GM12878 (cell line): ENCODE measurements around the gene TCHP. TPM values are rescaled to one million over a fixed set of nuclear protein-coding genes. Genes with fewer than 3 reads are reported as not detected.

ENCODE experiments used
- ATAC-seq: fragments of 200-7000 bp; cut with Tn5 transposase; 3 replicates; pipeline ENCODE4 v1.9.1; 2020; ENCODE audit warnings: mild to moderate bottlenecking, moderate library complexity
- BruUV-seq: library from RNA; stranded (reverse); fragments of 400-500 nt; replicated peaks from 2 replicates; lab custom pipeline; 2021; lab: Mats Ljungman, UMichigan
- CTCF ChIA-PET: fragments of 300-600 bp; sonication (Branson Sonifier 250); formaldehyde crosslinking; extraction: SDS; loops from one replicate; lab custom pipeline; 2021; ENCODE audit warnings: inconsistent platforms; lab: Yijun Ruan, JAX
- POLR2A ChIA-PET: fragments of 350-600 bp; formaldehyde crosslinking; extraction: SDS; loops from one replicate; lab custom pipeline; 2021; ENCODE audit warnings: inconsistent platforms; lab: Charles Lee
- RAD21 ChIA-PET: fragments of 300-600 bp; sonication (Branson Sonifier 250); formaldehyde crosslinking; loops from one replicate; lab custom pipeline; 2023; ENCODE audit warnings: antibody characterized with exemption; ENCODE audit not compliant: unreplicated experiment; lab: Charles Lee
- SMC1A ChIA-PET: fragments of 300-600 bp; sonication (Branson Sonifier 250); formaldehyde crosslinking; loops from one replicate; lab custom pipeline; 2023; ENCODE audit not compliant: unreplicated experiment, uncharacterized antibody; lab: Charles Lee
- DNase-seq: peaks from one replicate; pipeline ENCODE4 v3.0.0-alpha.2; 2011; ENCODE audit warnings: low read depth, low spot score
- FAIRE-seq: peaks from 3 replicates; lab custom pipeline; 2011; peaks lifted over from hg19 to GRCh38; lab: Jason Lieb, UNC
- H2AFZ ChIP-seq: 2 replicates; pipeline ENCODE4 v1.6.0; 2011; ENCODE audit warnings: low read depth, low read length, control low read depth; ENCODE audit not compliant: control insufficient read depth
- H3K27ac ChIP-seq: 2 replicates; pipeline ENCODE4 v1.5.1; 2011; ENCODE audit warnings: control low read depth; ENCODE audit not compliant: control insufficient read depth, insufficient read depth
- H3K27me3 ChIP-seq, 2 experiments: replicated peaks in 1 of 2; 2 replicates each; pipeline versions ENCODE4 v1.6.0 to v1.6.1; 2011; ENCODE audit warnings: low read length in 1 of 2; ENCODE audit not compliant: control insufficient read depth in 2 of 2, insufficient read depth in 2 of 2
- H3K36me3 ChIP-seq, 2 experiments: 2 replicates each; pipeline ENCODE4 v1.5.1; 2011; ENCODE audit warnings: low read length in 1 of 2; ENCODE audit not compliant: control insufficient read depth in 2 of 2, insufficient read depth in 2 of 2
- H3K4me1 ChIP-seq: 2 replicates; pipeline ENCODE4 v1.6.1; 2011; ENCODE audit warnings: mild to moderate bottlenecking, low read length, moderate library complexity, mixed read lengths; ENCODE audit not compliant: control insufficient read depth, insufficient read depth
- H3K4me2 ChIP-seq: 2 replicates; pipeline ENCODE4 v1.6.0; 2011; ENCODE audit warnings: control low read depth; ENCODE audit not compliant: control insufficient read depth, insufficient read depth
- H3K4me3 ChIP-seq: fragments of 200-600 bp; sonication (generic); 2 replicates; pipeline ENCODE4 v1.5.1; 2016
- H3K79me2 ChIP-seq: 2 replicates; pipeline ENCODE4 v1.6.0; 2011; ENCODE audit warnings: low read length; ENCODE audit not compliant: control insufficient read depth, insufficient read depth
- H3K9ac ChIP-seq: 2 replicates; pipeline ENCODE4 v1.8.0; 2011; ENCODE audit warnings: low read length, control low read depth, mixed read lengths; ENCODE audit not compliant: control insufficient read depth, insufficient read depth
- H3K9me3 ChIP-seq: replicated peaks from 3 replicates; pipeline ENCODE4 v1.5.1; 2011; ENCODE audit warnings: mild to moderate bottlenecking, low read length; ENCODE audit not compliant: control insufficient read depth, insufficient read depth
- H4K20me1 ChIP-seq: 2 replicates; pipeline ENCODE4 v1.6.0; 2011; ENCODE audit not compliant: control insufficient read depth, insufficient read depth
- BACH1 ChIP-seq: fragments of 450-650 bp; IDR thresholded peaks from 2 replicates; pipeline ENCODE4 v1.6.1; 2017; ENCODE audit warnings: mild to moderate bottlenecking, borderline replicate concordance
- BHLHE40 ChIP-seq, 2 experiments: fragments of 450-650 bp in 1 of 2; IDR thresholded peaks; 2 replicates each; pipeline ENCODE4 v1.6.1; 2011 to 2017; ENCODE audit warnings: low read depth in 2 of 2, borderline replicate concordance in 1 of 2, improper control_type of control experiment in 1 of 2, low read length in 1 of 2, mild to moderate bottlenecking in 1 of 2
- CBX3 ChIP-seq: fragments of 200-600 bp; sonication (generic); IDR thresholded peaks from 2 replicates; pipeline ENCODE4 v1.6.1; 2016; ENCODE audit warnings: low read depth, borderline replicate concordance
- CHD2 ChIP-seq: IDR thresholded peaks from 2 replicates; pipeline ENCODE4 v1.6.1; 2011; ENCODE audit warnings: low read depth, low read length, improper control_type of control experiment, borderline replicate concordance
- CHD4 ChIP-seq: fragments of 200-600 bp; sonication (generic); IDR thresholded peaks from 2 replicates; pipeline ENCODE4 v1.6.1; 2016; ENCODE audit warnings: mild to moderate bottlenecking
- FOS ChIP-seq: IDR thresholded peaks from 3 replicates; pipeline ENCODE4 v1.6.1; 2011; ENCODE audit warnings: borderline replicate concordance; ENCODE audit not compliant: insufficient read length; ENCODE audit errors: extremely low read depth
- KAT2A ChIP-seq: conservative IDR thresholded peaks from 2 replicates; pipeline ENCODE4 v1.6.1; 2011; ENCODE audit warnings: low read depth, low read length; ENCODE audit not compliant: control insufficient read depth
- KLF5 ChIP-seq: fragments of 450-650 bp; IDR thresholded peaks from 2 replicates; pipeline ENCODE4 v1.6.1; 2014; ENCODE audit warnings: mild to moderate bottlenecking; ENCODE audit not compliant: partially characterized antibody
- NFXL1 ChIP-seq: fragments of 450-650 bp; IDR thresholded peaks from 2 replicates; pipeline ENCODE4 v1.6.1; 2017; ENCODE audit warnings: antibody characterized with exemption, mild to moderate bottlenecking, borderline replicate concordance
- PAX8 ChIP-seq: fragments of 450-650 bp; IDR thresholded peaks from 2 replicates; pipeline ENCODE4 v1.6.1; 2017; ENCODE audit warnings: mild to moderate bottlenecking, moderate library complexity
- SMC3 ChIP-seq: IDR thresholded peaks from 2 replicates; pipeline ENCODE4 v1.6.1; 2011; ENCODE audit warnings: low read length, improper control_type of control experiment, borderline replicate concordance
- YBX1 ChIP-seq: fragments of 450-650 bp; IDR thresholded peaks from 2 replicates; pipeline ENCODE4 v1.6.1; 2016; ENCODE audit warnings: antibody characterized with exemption
- ZNF384 ChIP-seq: IDR thresholded peaks from 2 replicates; pipeline ENCODE4 v1.6.1; 2012; ENCODE audit warnings: low read depth, mild to moderate bottlenecking, low read length, improper control_type of control experiment, borderline replicate concordance
- WGBS: methylation state at CpG from one replicate; pipeline ENCODE4 v1.1.6; 2016; ENCODE audit warnings: low lambda C conversion rate; ENCODE audit not compliant: insufficient replicate concordance, insufficient coverage; ENCODE audit errors: missing lambda C conversion rate; 5-methylcytosine and 5-hydroxymethylcytosine counted together
- in situ Hi-C: fragments of 300-500 bp; cut with MboI; formaldehyde crosslinking; loops from 9 replicates; pipeline ENCODE4 v1.14.3; 2018; ENCODE audit warnings: mixed read lengths
- intact Hi-C: fragments of 100-400 bp; cut with micrococcal nuclease; formaldehyde crosslinking; loops from one replicate; pipeline ENCODE4 v1.14.2; 2022; ENCODE audit not compliant: unreplicated experiment
- polyA plus RNA-seq, 11 experiments: library from polyadenylated mRNA; depleted of rRNA in 4 of 11; unstranded in 6 of 11; stranded (reverse) in 5 of 11; fragments of >200 nt; fragmentation: Nextera tagmentation in 4 of 11; fragmentation: Illumina TruSeq in 1 of 11; extraction: Ambion mirVana in 4 of 11; extraction: Trizol in 1 of 11; gene quantifications; 1 replicate in 1 of 11; 2 replicates in 10 of 11; pipeline versions ENCODE4 v1.2.1 to v1.2.3, GENCODE V29; 2011 to 2016; ENCODE audit warnings: inconsistent platforms in 2 of 11, missing spikeins in 2 of 11, low read depth in 1 of 11
- total RNA-seq, 4 experiments: library from RNA; depleted of rRNA in 3 of 4; stranded (reverse); fragments of >200 nt in 3 of 4; fragmentation: Illumina TruSeq in 1 of 4; extraction: Trizol in 1 of 4; gene quantifications; 2 replicates each; pipeline versions ENCODE4 v1.2.1 to v1.2.3, GENCODE V29; 2013 to 2021
- TF ChIP-seq, protein P1 (sequence below): IDR thresholded peaks from 2 replicates; pipeline ENCODE4 v1.6.1; 2012; ENCODE audit warnings: mild to moderate bottlenecking, low read depth, low read length

TCHP gene
- total and polyA plus RNA-seq, 10 of the 15 experiments (the other 5 are each of a cell fraction or from before 2014, with no cell fraction given), result 4.8 to 18.6 (median 15.0) TPM

- no peak for TF ChIP-seq CHD2
- TF ChIP-seq ZNF384, result no peak
- no peak for TF ChIP-seq YBX1
- TF ChIP-seq KAT2A, result no peak
- no peak for TF ChIP-seq BACH1
- TF ChIP-seq BHLHE40 (IDR thresholded peaks at IDR 0.05; ENCODE audit: borderline replicate concordance in 1 of 2, low read depth in 2 of 2, low read length in 1 of 2), result no peak
- no peak for TF ChIP-seq SMC3
- no peak for TF ChIP-seq NFXL1
- TF ChIP-seq CBX3, result no peak
- TF ChIP-seq PAX8, result no peak
- TF ChIP-seq, protein P1, sequence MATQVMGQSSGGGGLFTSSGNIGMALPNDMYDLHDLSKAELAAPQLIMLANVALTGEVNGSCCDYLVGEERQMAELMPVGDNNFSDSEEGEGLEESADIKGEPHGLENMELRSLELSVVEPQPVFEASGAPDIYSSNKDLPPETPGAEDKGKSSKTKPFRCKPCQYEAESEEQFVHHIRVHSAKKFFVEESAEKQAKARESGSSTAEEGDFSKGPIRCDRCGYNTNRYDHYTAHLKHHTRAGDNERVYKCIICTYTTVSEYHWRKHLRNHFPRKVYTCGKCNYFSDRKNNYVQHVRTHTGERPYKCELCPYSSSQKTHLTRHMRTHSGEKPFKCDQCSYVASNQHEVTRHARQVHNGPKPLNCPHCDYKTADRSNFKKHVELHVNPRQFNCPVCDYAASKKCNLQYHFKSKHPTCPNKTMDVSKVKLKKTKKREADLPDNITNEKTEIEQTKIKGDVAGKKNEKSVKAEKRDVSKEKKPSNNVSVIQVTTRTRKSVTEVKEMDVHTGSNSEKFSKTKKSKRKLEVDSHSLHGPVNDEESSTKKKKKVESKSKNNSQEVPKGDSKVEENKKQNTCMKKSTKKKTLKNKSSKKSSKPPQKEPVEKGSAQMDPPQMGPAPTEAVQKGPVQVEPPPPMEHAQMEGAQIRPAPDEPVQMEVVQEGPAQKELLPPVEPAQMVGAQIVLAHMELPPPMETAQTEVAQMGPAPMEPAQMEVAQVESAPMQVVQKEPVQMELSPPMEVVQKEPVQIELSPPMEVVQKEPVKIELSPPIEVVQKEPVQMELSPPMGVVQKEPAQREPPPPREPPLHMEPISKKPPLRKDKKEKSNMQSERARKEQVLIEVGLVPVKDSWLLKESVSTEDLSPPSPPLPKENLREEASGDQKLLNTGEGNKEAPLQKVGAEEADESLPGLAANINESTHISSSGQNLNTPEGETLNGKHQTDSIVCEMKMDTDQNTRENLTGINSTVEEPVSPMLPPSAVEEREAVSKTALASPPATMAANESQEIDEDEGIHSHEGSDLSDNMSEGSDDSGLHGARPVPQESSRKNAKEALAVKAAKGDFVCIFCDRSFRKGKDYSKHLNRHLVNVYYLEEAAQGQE, result no peak
- TF ChIP-seq CHD4, result no peak
- no peak for TF ChIP-seq KLF5
- TF ChIP-seq FOS, result no peak
- RAD21 ChIA-PET, result no interaction called here
- no peak for ATAC-seq
- 95% methylated on average over 6 of the region's 6 CpGs for WGBS
- H3K4me3 ChIP-seq, result no peak overlapping the region
- H3K27ac ChIP-seq, result no peak overlapping the region
- in situ Hi-C loops (no loop called here), intact Hi-C loops (no loop called here)
- H4K20me1 ChIP-seq, result no peaks in the 10 kb centered on the region
- SMC1A ChIA-PET, result no interaction called here
- H3K9ac ChIP-seq, result no peak overlapping the region
- no peaks in the 10 kb centered on the region for H3K27me3 ChIP-seq
- no TSS peak for BruUV-seq
- no peaks in the 10 kb centered on the region for H3K36me3 ChIP-seq
- H3K79me2 ChIP-seq, result peaks cover 22% of the 10 kb centered on the region
- no peak for FAIRE-seq
- H2AFZ ChIP-seq, result no peak overlapping the region
- CTCF ChIA-PET, result no interaction called here
- H3K9me3 ChIP-seq, result no peaks in the 10 kb centered on the region
- H3K4me1 ChIP-seq, result peaks cover 16% of the 10 kb centered on the region
- no peak overlapping the region for H3K4me2 ChIP-seq
- DNase-seq, result no peak
- POLR2A ChIA-PET, result no interaction called here
Observed at GRCh38 chr12:109897029-109897428, 3.0 kb upstream of the TCHP start.
